HG02852 (cell line): Measurements from ENCODE around the gene NKAPD1.
"Not testable (repeated sequence)": the region's sequence is repeated elsewhere in the genome, so short reads cannot be mapped to it uniquely, and the experiment has no call there.

Source experiments
- ATAC-seq: cut with Tn5 transposase; IDR thresholded peaks from one replicate; pipeline ENCODE4 v1.9.1; 2021; ENCODE audit warnings: mild to moderate bottlenecking, moderate library complexity; ENCODE audit not compliant: unreplicated experiment

The NKAPD1 gene

GRCh38 chr11:112073941-112074811 lies at the start of gene NKAPD1, which contains the start of gene PIH1D2:
NKAPD1 (plus strand) TSS chr11:112074299; CDS start chr11:112075575, 1,276 bp downstream.
PIH1D2 (minus strand) TSS chr11:112074017; CDS start chr11:112073174, 843 bp downstream.
- peak; percentile 87 for ATAC-seq

- peak; percentile 74 for ATAC-seq
Measured at GRCh38 chr11:112024773-112025678, 49.1 kb upstream of the NKAPD1 start, which contains the start of gene DLAT. DLAT (plus strand) TSS chr11:112025408; CDS start chr11:112025473, 65 bp downstream.

GRCh38 chr11:112025707-112026106 lies 48.4 kb upstream of the NKAPD1 start:
- peak; percentile 8 for ATAC-seq

GRCh38 chr11:112026784-112027410 lies 47.2 kb upstream of the NKAPD1 start:
- ATAC-seq, result not testable (repeated sequence)

- ATAC-seq, result no peak
Measured at GRCh38 chr11:112029460-112029859, 44.6 kb upstream of the NKAPD1 start.

GRCh38 chr11:112033902-112034301 lies 40.2 kb upstream of the NKAPD1 start:
- ATAC-seq, result no peak

GRCh38 chr11:112037527-112037926 lies 36.6 kb upstream of the NKAPD1 start:
- no peak for ATAC-seq

- ATAC-seq, result no peak
Measured at GRCh38 chr11:112042161-112042960, 31.7 kb upstream of the NKAPD1 start.

- ATAC-seq, result no peak
Measured at GRCh38 chr11:112042961-112043304, 31.2 kb upstream of the NKAPD1 start.

GRCh38 chr11:112044961-112045360 lies 29.1 kb upstream of the NKAPD1 start:
- ATAC-seq, result no peak

GRCh38 chr11:112046647-112047046 lies 27.5 kb upstream of the NKAPD1 start:
- not testable (repeated sequence) for ATAC-seq

GRCh38 chr11:112048256-112048655 lies 25.8 kb upstream of the NKAPD1 start:
- ATAC-seq, result not testable (repeated sequence)

- ATAC-seq, result no peak
Measured at GRCh38 chr11:112049777-112050176, 24.3 kb upstream of the NKAPD1 start.

GRCh38 chr11:112050721-112051120 lies 23.4 kb upstream of the NKAPD1 start:
- peak; percentile 91 for ATAC-seq

- no peak for ATAC-seq
Measured at GRCh38 chr11:112051768-112052167, 22.3 kb upstream of the NKAPD1 start.

GRCh38 chr11:112057170-112057569 lies 16.9 kb upstream of the NKAPD1 start:
- ATAC-seq, result no peak

- no peak for ATAC-seq
Measured at GRCh38 chr11:112058103-112058502, 16.0 kb upstream of the NKAPD1 start.

- no peak for ATAC-seq
Measured at GRCh38 chr11:112062923-112063322, 11.2 kb upstream of the NKAPD1 start.

- ATAC-seq, result no peak
Measured at GRCh38 chr11:112082729-112083128, 8.6 kb downstream of the NKAPD1 start.

GRCh38 chr11:112085822-112086421 lies 11.8 kb downstream of the NKAPD1 start:
- peak; percentile 37 for ATAC-seq
